Right lobe of liver (tissue), 4 donors: Measurements from ENCODE around the gene TMUB2.

Experiments used
- CTCF ChIP-seq, 4 donors: fragments of 200-600 bp in 3 of 4; fragments of 450-650 bp in 1 of 4; IDR thresholded peaks; one replicate each; pipeline versions ENCODE4 v1.5.1 to v1.8.0; 2016 to 2022; ENCODE audit warnings: antibody characterized with exemption in 4 of 4, mild to moderate bottlenecking in 2 of 4
- POLR2A ChIP-seq: fragments of 450-650 bp; IDR thresholded peaks from one replicate; pipeline ENCODE4 v1.6.1; 2017; ENCODE audit warnings: antibody characterized with exemption, mild to moderate bottlenecking
- donor health status: DM: no; HTN: no; CAD: no.
- donor health status: DM: no; HTN: no; CAD: no.
- donor health status: DM: no; HTN: yes; CAD: no.

DNA sequence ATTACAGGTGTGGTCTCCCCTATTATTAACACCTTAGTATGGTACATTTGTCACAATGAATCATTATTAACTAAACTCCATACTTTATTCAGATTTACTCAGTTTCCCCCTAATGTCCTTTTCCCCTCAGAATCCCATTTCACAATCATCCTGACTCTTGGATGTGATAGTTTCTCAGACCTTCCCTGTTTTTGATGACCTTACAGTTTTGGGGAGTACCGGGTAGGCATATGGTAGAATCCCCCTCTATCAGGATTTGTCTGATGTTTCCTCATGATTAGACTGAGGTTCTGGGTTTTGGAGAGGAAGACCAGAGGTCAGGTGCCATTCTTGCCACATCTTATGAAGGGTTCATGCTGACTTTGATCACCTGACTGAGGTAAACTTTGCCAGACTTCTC is 22.3 kb upstream of the TMUB2 start:
- TF ChIP-seq CTCF (IDR thresholded peaks at IDR 0.05), result no peak
- TF ChIP-seq POLR2A, result no peak
